AG04450 (cell line): ENCODE measurements around the gene IGSF1. TPM values are rescaled to one million over a fixed set of nuclear protein-coding genes. Genes with fewer than 3 reads are reported as not detected.

Experiments used
- CTCF ChIA-PET: fragments of 300-600, 350-600 bp; formaldehyde crosslinking; extraction: SDS; loops from one replicate; lab custom pipeline; 2022; ENCODE audit warnings: antibody characterized with exemption, inconsistent platforms; lab: Charles Lee
- POLR2A ChIA-PET: fragments of 350-600 bp; formaldehyde crosslinking; extraction: SDS; loops from one replicate; lab custom pipeline; 2021; ENCODE audit warnings: antibody characterized with exemption, inconsistent platforms; lab: Yijun Ruan, JAX
- DNase-seq: peaks from one replicate; pipeline ENCODE4 v3.0.0-alpha.2; 2011; ENCODE audit warnings: low read depth, low spot score
- H3K27ac ChIP-seq: one replicate; pipeline ENCODE4 v1.5.1; 2012; ENCODE audit warnings: low read depth, low read length, control low read depth
- H3K27me3 ChIP-seq: one replicate; pipeline ENCODE4 v1.6.0; 2012; ENCODE audit warnings: low read length; ENCODE audit not compliant: control insufficient read depth, insufficient read depth
- H3K4me3 ChIP-seq: 2 replicates; pipeline ENCODE4 v1.5.1; 2011; ENCODE audit warnings: mild to moderate bottlenecking, low read depth, low read length, control low read depth
- H3K9me3 ChIP-seq: 2 replicates; pipeline ENCODE4 v1.5.1; 2012; ENCODE audit warnings: low read length; ENCODE audit not compliant: control insufficient read depth, insufficient read depth
- polyA plus RNA-seq: library from polyadenylated mRNA; depleted of rRNA; stranded (reverse); fragments of >200 nt; gene quantifications from 2 replicates; pipeline ENCODE4 v1.2.3, GENCODE V29; 2011
- TF ChIP-seq, protein P1 (sequence below): IDR thresholded peaks from 2 replicates; pipeline ENCODE4 v1.5.1; 2011; ENCODE audit warnings: low read depth, low read length, control low read depth, inconsistent platforms

IGSF1 gene
- polyA plus RNA-seq, 1 experiment: not detected

DNA sequence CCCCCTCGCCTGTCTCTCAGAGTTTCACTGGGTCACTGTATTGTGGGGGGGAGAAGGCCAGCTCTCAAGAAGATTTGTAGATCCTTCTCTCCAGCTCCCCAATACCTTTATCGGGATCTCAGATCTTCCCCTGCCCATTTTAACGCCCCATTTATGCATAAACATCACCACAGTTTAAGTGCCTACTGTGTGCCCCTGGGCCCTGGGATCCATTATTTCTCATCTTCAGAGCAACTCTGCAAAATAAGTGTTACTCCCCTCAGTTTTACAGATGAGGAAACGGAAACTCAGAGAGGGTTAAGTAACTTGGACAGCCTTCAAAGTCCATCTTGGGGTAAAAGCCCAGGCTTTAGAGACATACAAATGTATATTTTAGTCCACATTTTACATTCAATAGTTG is 421 bp upstream of the IGSF1 start:
- DNase-seq: no peak
- POLR2A ChIA-PET: no interaction called here
- CTCF ChIA-PET: no interaction called here

DNA sequence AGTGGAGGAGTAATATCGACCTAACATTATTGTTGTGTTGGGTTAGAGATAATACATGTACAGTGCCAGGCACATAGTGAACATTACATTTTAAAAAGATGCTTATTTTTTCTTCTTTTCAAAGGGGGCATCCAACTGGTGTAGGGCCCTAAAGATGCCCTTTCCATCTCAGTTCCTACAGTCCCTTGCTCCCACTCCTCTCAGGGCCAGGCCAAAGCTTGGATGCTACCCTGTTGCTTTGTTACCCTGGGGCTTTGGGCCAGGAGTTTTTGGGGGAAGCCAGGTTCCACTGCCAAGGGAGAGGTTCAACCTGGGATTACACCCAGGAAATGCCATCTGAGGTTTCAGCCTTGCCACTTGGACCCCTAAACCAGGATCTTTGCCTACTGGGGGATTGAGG is 918 bp downstream of the IGSF1 start:
- H3K4me3 ChIP-seq: no peak overlapping the region

More for the DNA sequence above, 421 bp upstream of the IGSF1 start:
- TF ChIP-seq, protein P1, sequence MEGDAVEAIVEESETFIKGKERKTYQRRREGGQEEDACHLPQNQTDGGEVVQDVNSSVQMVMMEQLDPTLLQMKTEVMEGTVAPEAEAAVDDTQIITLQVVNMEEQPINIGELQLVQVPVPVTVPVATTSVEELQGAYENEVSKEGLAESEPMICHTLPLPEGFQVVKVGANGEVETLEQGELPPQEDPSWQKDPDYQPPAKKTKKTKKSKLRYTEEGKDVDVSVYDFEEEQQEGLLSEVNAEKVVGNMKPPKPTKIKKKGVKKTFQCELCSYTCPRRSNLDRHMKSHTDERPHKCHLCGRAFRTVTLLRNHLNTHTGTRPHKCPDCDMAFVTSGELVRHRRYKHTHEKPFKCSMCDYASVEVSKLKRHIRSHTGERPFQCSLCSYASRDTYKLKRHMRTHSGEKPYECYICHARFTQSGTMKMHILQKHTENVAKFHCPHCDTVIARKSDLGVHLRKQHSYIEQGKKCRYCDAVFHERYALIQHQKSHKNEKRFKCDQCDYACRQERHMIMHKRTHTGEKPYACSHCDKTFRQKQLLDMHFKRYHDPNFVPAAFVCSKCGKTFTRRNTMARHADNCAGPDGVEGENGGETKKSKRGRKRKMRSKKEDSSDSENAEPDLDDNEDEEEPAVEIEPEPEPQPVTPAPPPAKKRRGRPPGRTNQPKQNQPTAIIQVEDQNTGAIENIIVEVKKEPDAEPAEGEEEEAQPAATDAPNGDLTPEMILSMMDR: no peak
- no peaks in the 10 kb centered on the region for H3K9me3 ChIP-seq
- no peaks in the 10 kb centered on the region for H3K27me3 ChIP-seq
- H3K4me3 ChIP-seq: no peak overlapping the region
- no peak overlapping the region for H3K27ac ChIP-seq

GRCh38 chrX:131287560-131288179 is 1.4 kb downstream of the IGSF1 start:
- no peak overlapping the region for H3K27ac ChIP-seq
- CTCF ChIA-PET: no interaction called here
- no peak for DNase-seq
- TF ChIP-seq, protein P1: no peak
- no peaks in the 10 kb centered on the region for H3K9me3 ChIP-seq
- H3K27me3 ChIP-seq: no peaks in the 10 kb centered on the region
- no peak overlapping the region for H3K4me3 ChIP-seq
- POLR2A ChIA-PET: no interaction called here

More for the DNA sequence above, 918 bp downstream of the IGSF1 start:
- TF ChIP-seq, protein P1: no peak
- ChIA-PET CTCF (no interaction called here), POLR2A (no interaction called here)
- H3K9me3 ChIP-seq: no peaks in the 10 kb centered on the region
- H3K27me3 ChIP-seq: no peaks in the 10 kb centered on the region
- DNase-seq: no peak
- no peak overlapping the region for H3K27ac ChIP-seq

GRCh38 chrX:131279617-131280016 is 9.5 kb downstream of the IGSF1 start:
- Histone ChIP-seq H3K27me3 (no peaks in the 10 kb centered on the region), H3K9me3 (no peaks in the 10 kb centered on the region), H3K4me3 (no peak overlapping the region), H3K27ac (no peak overlapping the region)
- no peak for DNase-seq
- TF ChIP-seq, protein P1: no peak
- ChIA-PET CTCF (no interaction called here), POLR2A (no interaction called here)

DNA sequence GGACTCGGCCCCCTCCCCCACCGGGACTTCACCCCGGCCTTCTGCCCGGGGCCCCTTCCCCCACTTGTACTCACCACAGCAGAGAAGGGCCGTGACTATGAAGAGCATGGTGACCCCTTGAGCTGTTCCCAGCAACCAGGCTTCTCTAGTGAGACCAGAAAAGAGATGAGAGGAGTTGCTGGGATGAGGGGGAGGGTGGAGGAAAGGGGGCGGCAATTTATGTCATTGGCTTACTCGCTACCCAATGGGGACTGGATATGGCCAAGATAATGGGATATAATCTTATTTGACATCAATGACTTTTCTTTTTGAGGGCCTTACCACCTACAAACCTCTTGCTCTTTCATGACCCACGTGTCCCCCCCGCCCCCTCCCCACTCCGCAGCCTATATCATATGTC is 9.9 kb downstream of the IGSF1 start:
- H3K27ac ChIP-seq: no peak overlapping the region
- H3K4me3 ChIP-seq: no peak overlapping the region
- TF ChIP-seq, protein P1: no peak
- ChIA-PET CTCF (no interaction called here), POLR2A (no interaction called here)
- no peaks in the 10 kb centered on the region for H3K27me3 ChIP-seq
- no peaks in the 10 kb centered on the region for H3K9me3 ChIP-seq
- DNase-seq: no peak
